ENCODE data around the gene TMEM101.

DNA sequence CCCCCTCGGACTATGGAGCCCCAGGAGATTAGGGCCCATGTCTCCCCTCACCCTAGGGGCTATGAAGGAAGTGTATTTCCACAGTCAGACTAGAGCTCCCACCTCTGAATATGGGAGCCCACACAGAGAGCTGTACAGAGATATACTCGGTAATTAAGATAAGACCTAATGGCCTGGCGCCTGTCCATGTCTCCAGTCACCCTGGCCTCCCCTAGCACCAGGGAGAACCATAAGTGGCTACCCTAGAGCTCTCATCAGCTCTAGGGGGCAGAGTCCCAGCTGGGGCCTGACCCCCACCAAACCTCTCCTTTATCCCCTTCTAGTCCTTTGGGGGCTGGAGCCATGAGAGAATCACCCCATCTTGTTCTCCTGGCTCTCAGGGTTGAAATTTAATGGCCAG lies 2.4 kb downstream of the TMEM101 start:
- TF ChIP-seq, protein P1, sequence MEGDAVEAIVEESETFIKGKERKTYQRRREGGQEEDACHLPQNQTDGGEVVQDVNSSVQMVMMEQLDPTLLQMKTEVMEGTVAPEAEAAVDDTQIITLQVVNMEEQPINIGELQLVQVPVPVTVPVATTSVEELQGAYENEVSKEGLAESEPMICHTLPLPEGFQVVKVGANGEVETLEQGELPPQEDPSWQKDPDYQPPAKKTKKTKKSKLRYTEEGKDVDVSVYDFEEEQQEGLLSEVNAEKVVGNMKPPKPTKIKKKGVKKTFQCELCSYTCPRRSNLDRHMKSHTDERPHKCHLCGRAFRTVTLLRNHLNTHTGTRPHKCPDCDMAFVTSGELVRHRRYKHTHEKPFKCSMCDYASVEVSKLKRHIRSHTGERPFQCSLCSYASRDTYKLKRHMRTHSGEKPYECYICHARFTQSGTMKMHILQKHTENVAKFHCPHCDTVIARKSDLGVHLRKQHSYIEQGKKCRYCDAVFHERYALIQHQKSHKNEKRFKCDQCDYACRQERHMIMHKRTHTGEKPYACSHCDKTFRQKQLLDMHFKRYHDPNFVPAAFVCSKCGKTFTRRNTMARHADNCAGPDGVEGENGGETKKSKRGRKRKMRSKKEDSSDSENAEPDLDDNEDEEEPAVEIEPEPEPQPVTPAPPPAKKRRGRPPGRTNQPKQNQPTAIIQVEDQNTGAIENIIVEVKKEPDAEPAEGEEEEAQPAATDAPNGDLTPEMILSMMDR (conservative IDR thresholded peaks at IDR 0.05): no peak
- TF ChIP-seq EZH2 (IDR thresholded peaks at IDR 0.05; ENCODE audit: low read depth): no peak

Data from PC-9 (cell line).